ACC112 (cell line): ENCODE data around the gene ADAMTS2.
A peak's percentile ranks its signal among the peaks of the same experiment; 100 is the strongest.

Experiments
- H2AFZ ChIP-seq: fragments of 200-600 bp; sonication (generic); one replicate; pipeline ENCODE4 v1.6.0; 2017; ENCODE audit warnings: antibody characterized with exemption, low read length; ENCODE audit not compliant: unreplicated experiment
- H3K27ac ChIP-seq: fragments of 200-600 bp; sonication (generic); 2 replicates; pipeline ENCODE4 v1.5.1; 2014; ENCODE audit warnings: low read depth, mild to moderate bottlenecking, antibody characterized with exemption, low read length, moderate library complexity
- H3K27me3 ChIP-seq: fragments of 200-600 bp; sonication (generic); 2 replicates; pipeline ENCODE4 v1.6.1; 2014; ENCODE audit warnings: mild to moderate bottlenecking, antibody characterized with exemption, low read length, moderate library complexity, mixed read lengths; ENCODE audit not compliant: insufficient read depth
- H3K36me3 ChIP-seq: fragments of 200-600 bp; sonication (generic); 2 replicates; pipeline ENCODE4 v1.6.1; 2016; ENCODE audit warnings: mild to moderate bottlenecking, antibody characterized with exemption, low read length, moderate library complexity, mixed read lengths; ENCODE audit not compliant: insufficient read depth
- H3K4me1 ChIP-seq: fragments of 200-600 bp; sonication (generic); one replicate; pipeline ENCODE4 v1.6.1; 2016; ENCODE audit warnings: low read length, mixed read lengths; ENCODE audit not compliant: insufficient read depth, unreplicated experiment, control insufficient read depth
- H3K4me3 ChIP-seq: fragments of 200-600 bp; sonication (generic); 2 replicates; pipeline ENCODE4 v1.5.1; 2014; ENCODE audit warnings: mild to moderate bottlenecking, low read depth, low read length
- H3K79me2 ChIP-seq: fragments of 200-600 bp; sonication (generic); one replicate; pipeline ENCODE4 v1.6.0; 2016; ENCODE audit warnings: low read length; ENCODE audit not compliant: control insufficient read depth, unreplicated experiment, insufficient read depth

ADAMTS2 gene

GRCh38 chr5:179378116-179378440, 32.8 kb upstream of the ADAMTS2 start:
- Histone ChIP-seq H3K27ac (peak overlapping the region; percentile 49; the same call in 1 of the 2 replicates), H3K36me3 (no peaks in the 10 kb centered on the region), H2AFZ (no peak overlapping the region), H3K4me3 (no peak overlapping the region), H3K4me1 (peaks cover 7% of the 10 kb centered on the region), H3K27me3 (no peaks in the 10 kb centered on the region), H3K79me2 (no peaks in the 10 kb centered on the region)

GRCh38 chr5:179377421-179378115, 32.3 kb upstream of the ADAMTS2 start:
- peaks cover 7% of the 10 kb centered on the region for H3K4me1 ChIP-seq

GRCh38 chr5:179376701-179377420, 31.6 kb upstream of the ADAMTS2 start:
- Histone ChIP-seq H3K27ac (no peak overlapping the region), H3K4me1 (peaks cover 7% of the 10 kb centered on the region), H3K27me3 (no peaks in the 10 kb centered on the region), H3K4me3 (no peak overlapping the region), H3K36me3 (no peaks in the 10 kb centered on the region), H3K79me2 (no peaks in the 10 kb centered on the region), H2AFZ (no peak overlapping the region)

More at GRCh38 chr5:179377421-179378115, 32.3 kb upstream of the ADAMTS2 start:
- H2AFZ ChIP-seq: no peak overlapping the region
- H3K27ac ChIP-seq: 0 out of 2 replicates have a peak overlapping the region, but pooled peaks have one; percentile 49
- H3K36me3 ChIP-seq: no peaks in the 10 kb centered on the region
- no peaks in the 10 kb centered on the region for H3K27me3 ChIP-seq
- H3K4me3 ChIP-seq: no peak overlapping the region
- no peaks in the 10 kb centered on the region for H3K79me2 ChIP-seq

- Histone ChIP-seq H3K4me1 (peaks cover 7% of the 10 kb centered on the region), H3K36me3 (no peaks in the 10 kb centered on the region), H2AFZ (no peak overlapping the region), H3K27me3 (no peaks in the 10 kb centered on the region), H3K27ac (no peak overlapping the region), H3K4me3 (no peak overlapping the region), H3K79me2 (no peaks in the 10 kb centered on the region)
Observed at GRCh38 chr5:179375831-179376365, 30.6 kb upstream of the ADAMTS2 start.

- peaks cover 7% of the 10 kb centered on the region for H3K4me1 ChIP-seq
- no peaks in the 10 kb centered on the region for H3K79me2 ChIP-seq
- no peaks in the 10 kb centered on the region for H3K36me3 ChIP-seq
- no peak overlapping the region for H3K4me3 ChIP-seq
- H3K27me3 ChIP-seq: no peaks in the 10 kb centered on the region
- H2AFZ ChIP-seq: no peak overlapping the region
- no peak overlapping the region for H3K27ac ChIP-seq
Observed at GRCh38 chr5:179375236-179375685, 30.0 kb upstream of the ADAMTS2 start.

GRCh38 chr5:179374506-179375235, 29.4 kb upstream of the ADAMTS2 start:
- Histone ChIP-seq H3K79me2 (no peaks in the 10 kb centered on the region), H3K4me3 (no peak overlapping the region), H3K27me3 (no peaks in the 10 kb centered on the region), H2AFZ (no peak overlapping the region), H3K27ac (no peak overlapping the region), H3K36me3 (no peaks in the 10 kb centered on the region), H3K4me1 (peaks cover 7% of the 10 kb centered on the region)

- H3K4me3 ChIP-seq: no peak overlapping the region
- no peaks in the 10 kb centered on the region for H3K27me3 ChIP-seq
- H3K4me1 ChIP-seq: peaks cover 7% of the 10 kb centered on the region
- H3K79me2 ChIP-seq: no peaks in the 10 kb centered on the region
- no peak overlapping the region for H3K27ac ChIP-seq
- H3K36me3 ChIP-seq: no peaks in the 10 kb centered on the region
- H2AFZ ChIP-seq: no peak overlapping the region
Observed at GRCh38 chr5:179373961-179374505, 28.8 kb upstream of the ADAMTS2 start.

- Histone ChIP-seq H3K27me3 (no peaks in the 10 kb centered on the region), H2AFZ (no peak overlapping the region), H3K4me3 (no peak overlapping the region), H3K4me1 (peaks cover 3% of the 10 kb centered on the region), H3K36me3 (no peaks in the 10 kb centered on the region), H3K79me2 (no peaks in the 10 kb centered on the region), H3K27ac (no peak overlapping the region)
Observed at GRCh38 chr5:179373101-179373934, 28.1 kb upstream of the ADAMTS2 start.

- Histone ChIP-seq H3K27ac (no peak overlapping the region), H3K4me3 (no peak overlapping the region), H3K36me3 (no peaks in the 10 kb centered on the region), H3K79me2 (no peaks in the 10 kb centered on the region), H3K27me3 (no peaks in the 10 kb centered on the region), H2AFZ (no peak overlapping the region), H3K4me1 (no peaks in the 10 kb centered on the region)
Observed at GRCh38 chr5:179371681-179372680, 26.7 kb upstream of the ADAMTS2 start.
